Large intestine (tissue), 3 donors: ENCODE data around the gene HEY2. TPM values are rescaled to one million over a fixed set of nuclear protein-coding genes. Genes with fewer than 3 reads are reported as not detected.
A peak's percentile ranks its signal among the peaks of the same experiment; 100 is the strongest.

Source experiments
- DNase-seq, 2 donors: peaks; one replicate each; pipeline versions ENCODE4 v3.0.0 to v3.0.0-alpha.2; 2013
- H3K27ac ChIP-seq: one replicate; pipeline ENCODE4 v1.5.1; 2013; ENCODE audit warnings: low read length
- H3K27me3 ChIP-seq: 2 replicates; pipeline ENCODE4 v1.6.1; 2013; ENCODE audit warnings: low read length; ENCODE audit not compliant: control insufficient read depth, insufficient read depth
- H3K36me3 ChIP-seq: 2 replicates; pipeline ENCODE4 v1.6.1; 2013; ENCODE audit warnings: low read length; ENCODE audit not compliant: control insufficient read depth, insufficient read depth
- H3K4me1 ChIP-seq: one replicate; pipeline ENCODE4 v1.6.1; 2013; ENCODE audit warnings: low read length; ENCODE audit not compliant: control insufficient read depth, insufficient read depth
- H3K4me3 ChIP-seq: one replicate; pipeline ENCODE4 v1.5.1; 2013; ENCODE audit warnings: low read length
- H3K9me3 ChIP-seq: one replicate; pipeline ENCODE4 v1.6.1; 2013; ENCODE audit warnings: mild to moderate bottlenecking, low read depth, low read length, moderate library complexity; ENCODE audit not compliant: control insufficient read depth
- WGBS: methylation state at CpG from one replicate; pipeline ENCODE4 v1.1.5; 2013; ENCODE audit warnings: low lambda C conversion rate; ENCODE audit not compliant: insufficient coverage; 5-methylcytosine and 5-hydroxymethylcytosine counted together
- polyA plus RNA-seq: library from polyadenylated mRNA; unstranded; fragments of 120-200 nt; gene quantifications from one replicate; pipeline ENCODE4 v1.2.1, GENCODE V29; 2013

The HEY2 gene
- polyA plus RNA-seq, 1 donor = 1.8 TPM

DNA sequence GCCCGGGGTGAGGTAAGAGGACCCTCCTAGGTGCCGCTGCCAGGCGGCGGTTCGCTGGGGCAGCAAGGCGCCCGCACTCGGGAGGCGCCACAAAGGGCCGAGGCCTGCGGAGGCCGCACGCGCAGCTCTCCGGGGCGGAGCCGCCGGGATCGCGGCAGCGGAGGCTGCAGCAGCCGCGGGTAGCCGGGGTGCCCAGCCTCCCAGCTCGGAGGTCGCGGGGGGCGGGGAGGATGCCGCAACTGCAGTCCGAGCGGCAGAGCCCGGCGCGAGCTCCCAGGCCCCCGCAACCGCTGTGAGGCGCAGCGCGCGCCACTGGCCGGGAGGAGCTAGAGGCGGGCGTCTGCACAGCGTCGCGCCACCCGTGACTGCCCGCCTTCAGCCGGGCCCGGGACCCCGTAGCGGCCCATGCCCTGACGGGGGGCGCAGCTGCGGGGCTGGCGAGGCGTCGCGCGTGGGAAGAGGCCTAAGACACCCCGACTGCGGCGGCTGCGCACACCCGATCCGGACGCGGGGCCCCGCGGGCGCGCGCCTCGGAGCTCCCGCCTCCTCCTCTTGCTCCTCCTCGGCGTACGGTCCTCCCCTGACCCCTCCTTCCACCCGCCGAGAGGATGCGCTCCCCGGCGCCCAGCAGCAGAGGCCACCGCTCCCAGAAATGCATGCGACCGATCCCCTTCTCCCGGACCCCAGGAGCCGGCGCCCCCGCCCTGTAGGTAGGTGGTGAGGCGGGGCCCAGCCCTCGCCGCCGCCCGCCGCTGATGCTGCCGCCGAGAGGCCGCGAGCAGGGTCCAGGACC is 41.1 kb downstream of the HEY2 start, which contains the start of gene NCOA7:
TSS of gene NCOA7 (plus strand) at position 603 of the 793 bp plus-strand sequence. CDS start 24,395 bp downstream, outside the sequence.
- no CpG with 5 or more reads among the region's 100 CpGs for WGBS
- H3K9me3 ChIP-seq = no peaks in the 10 kb centered on the region
- DNase-seq = peak; percentile 83 to 93
- no peaks in the 10 kb centered on the region for H3K27me3 ChIP-seq
- peaks cover 14% of the 10 kb centered on the region for H3K4me1 ChIP-seq
- H3K27ac ChIP-seq = peak within 1 kb of the TSS; percentile 97
- no peaks in the 10 kb centered on the region for H3K36me3 ChIP-seq
- H3K4me3 ChIP-seq = peak within 1 kb of the TSS; percentile 91

DNA sequence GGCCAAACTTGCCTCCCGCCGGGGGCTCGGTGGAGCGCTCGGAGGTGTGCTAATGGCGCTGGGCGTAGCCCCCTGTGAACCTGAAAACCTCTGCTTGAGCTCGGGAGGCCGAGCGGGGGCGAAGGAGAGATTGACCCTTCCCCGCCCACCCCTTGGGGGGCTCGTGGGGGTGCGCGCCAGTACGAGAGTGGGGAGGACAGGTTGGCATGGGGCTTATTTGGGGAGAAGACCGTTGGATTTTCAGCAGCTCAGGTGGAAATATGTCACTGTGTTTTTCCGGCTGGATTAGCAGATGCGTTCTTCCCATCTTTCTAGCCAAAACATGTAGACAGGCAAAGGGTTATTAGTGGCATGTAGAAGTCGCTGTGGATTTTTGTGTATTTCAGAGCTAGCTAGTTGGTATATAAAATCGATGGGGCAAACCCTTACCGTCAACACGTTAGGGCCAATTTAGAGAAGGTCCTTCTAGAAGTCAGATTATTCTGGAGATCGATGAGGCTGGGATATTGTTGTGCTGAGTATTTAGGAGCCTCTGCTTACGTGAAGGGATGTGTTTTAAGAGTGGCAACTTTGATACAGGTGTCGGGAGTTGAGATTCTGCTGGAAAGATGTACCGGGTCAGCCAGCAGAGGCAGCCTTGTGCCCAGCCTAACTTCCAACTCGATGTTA is 41.9 kb downstream of the HEY2 start:
- Histone ChIP-seq H3K36me3 (no peaks in the 10 kb centered on the region), H3K27me3 (no peaks in the 10 kb centered on the region), H3K4me1 (peaks cover 14% of the 10 kb centered on the region), H3K9me3 (no peaks in the 10 kb centered on the region), H3K27ac (peak overlapping the region; percentile 97), H3K4me3 (peak overlapping the region; percentile 91)
- peak; percentile 54 to 80 for DNase-seq
- no CpG with 5 or more reads among the region's 28 CpGs for WGBS

DNA sequence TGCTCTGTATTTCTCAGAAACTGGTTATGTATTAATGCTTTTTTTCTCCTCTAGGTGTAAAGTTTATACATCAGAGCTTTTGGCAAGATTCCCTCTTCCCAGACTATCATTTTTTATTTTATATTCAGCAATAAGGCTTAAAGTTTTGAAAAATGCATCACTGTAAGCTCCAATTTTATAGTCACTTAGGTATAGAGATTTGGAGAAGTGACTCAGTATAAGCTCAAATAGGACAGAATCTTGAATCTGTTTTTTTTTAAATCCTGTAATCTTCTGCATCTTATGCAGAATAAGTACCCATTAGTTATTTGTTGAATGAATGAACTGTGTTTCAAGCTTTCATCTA is 42.4 kb downstream of the HEY2 start:
- no peaks in the 10 kb centered on the region for H3K9me3 ChIP-seq
- no peak for DNase-seq
- no peaks in the 10 kb centered on the region for H3K36me3 ChIP-seq
- H3K4me3 ChIP-seq = peak overlapping the region; percentile 91
- H3K27me3 ChIP-seq = no peaks in the 10 kb centered on the region
- H3K27ac ChIP-seq = peak overlapping the region; percentile 97
- peaks cover 14% of the 10 kb centered on the region for H3K4me1 ChIP-seq

GRCh38 chr6:125792172-125792571 is 42.7 kb downstream of the HEY2 start:
- H3K27ac ChIP-seq = no peak overlapping the region
- DNase-seq = no peak
- peak overlapping the region; percentile 91 for H3K4me3 ChIP-seq
- WGBS = 53% methylated on average over 2 of the region's 3 CpGs
- H3K36me3 ChIP-seq = no peaks in the 10 kb centered on the region
- no peaks in the 10 kb centered on the region for H3K27me3 ChIP-seq
- H3K9me3 ChIP-seq = no peaks in the 10 kb centered on the region
- H3K4me1 ChIP-seq = peaks cover 17% of the 10 kb centered on the region

DNA sequence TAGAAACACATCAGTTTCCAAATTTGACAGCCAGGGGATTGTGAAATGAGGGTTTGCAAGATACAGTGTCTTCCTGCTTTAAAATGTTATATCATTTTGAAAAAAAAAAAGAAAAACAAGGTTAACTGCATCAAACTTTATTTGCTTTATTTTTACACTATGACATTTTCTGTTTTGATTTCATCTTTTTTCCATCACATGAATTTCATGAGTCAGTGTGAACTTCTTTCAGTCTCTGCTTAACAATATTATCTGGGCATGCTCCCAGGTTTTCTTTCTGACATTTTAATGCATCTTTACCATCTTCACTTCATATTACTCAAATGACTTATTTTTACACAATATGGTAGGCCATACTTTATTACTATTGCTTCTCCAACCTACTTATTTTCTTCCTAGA is 43.2 kb downstream of the HEY2 start:
- peaks cover 21% of the 10 kb centered on the region for H3K4me1 ChIP-seq
- no peaks in the 10 kb centered on the region for H3K36me3 ChIP-seq
- no peaks in the 10 kb centered on the region for H3K27me3 ChIP-seq
- no peak overlapping the region for H3K27ac ChIP-seq
- H3K4me3 ChIP-seq = no peak overlapping the region
- H3K9me3 ChIP-seq = no peaks in the 10 kb centered on the region
- DNase-seq = no peak

- Histone ChIP-seq H3K4me3 (no peak overlapping the region), H3K27ac (no peak overlapping the region), H3K4me1 (peaks cover 25% of the 10 kb centered on the region), H3K27me3 (no peaks in the 10 kb centered on the region), H3K36me3 (no peaks in the 10 kb centered on the region), H3K9me3 (no peaks in the 10 kb centered on the region)
- no peak for DNase-seq
- WGBS = no CpG with 5 or more reads among the region's 2 CpGs
Measured at GRCh38 chr6:125793280-125793679, 43.8 kb downstream of the HEY2 start.

DNA sequence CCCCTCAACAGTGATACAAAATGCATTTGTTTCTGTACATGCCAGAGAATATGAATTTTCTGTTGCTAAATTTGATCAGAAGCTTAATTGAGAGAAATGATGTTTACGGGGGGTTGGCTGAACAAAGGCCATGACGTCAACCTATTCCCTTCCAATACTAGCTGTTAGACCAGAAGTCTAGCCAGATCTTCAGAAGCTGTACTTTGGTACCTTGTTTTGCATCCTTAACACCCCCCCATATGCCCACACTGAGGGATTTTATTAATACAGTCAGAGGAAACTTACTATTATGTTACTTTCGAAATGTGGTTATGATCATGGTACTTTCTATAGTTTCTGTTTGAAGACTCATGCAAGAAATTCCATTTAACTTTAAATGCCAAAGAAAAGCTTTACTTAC is 44.4 kb downstream of the HEY2 start:
- no CpG with 5 or more reads among the region's 3 CpGs for WGBS
- Histone ChIP-seq H3K4me3 (no peak overlapping the region), H3K9me3 (no peaks in the 10 kb centered on the region), H3K4me1 (peaks cover 27% of the 10 kb centered on the region), H3K27me3 (no peaks in the 10 kb centered on the region), H3K36me3 (no peaks in the 10 kb centered on the region), H3K27ac (no peak overlapping the region)
- no peak for DNase-seq

DNA sequence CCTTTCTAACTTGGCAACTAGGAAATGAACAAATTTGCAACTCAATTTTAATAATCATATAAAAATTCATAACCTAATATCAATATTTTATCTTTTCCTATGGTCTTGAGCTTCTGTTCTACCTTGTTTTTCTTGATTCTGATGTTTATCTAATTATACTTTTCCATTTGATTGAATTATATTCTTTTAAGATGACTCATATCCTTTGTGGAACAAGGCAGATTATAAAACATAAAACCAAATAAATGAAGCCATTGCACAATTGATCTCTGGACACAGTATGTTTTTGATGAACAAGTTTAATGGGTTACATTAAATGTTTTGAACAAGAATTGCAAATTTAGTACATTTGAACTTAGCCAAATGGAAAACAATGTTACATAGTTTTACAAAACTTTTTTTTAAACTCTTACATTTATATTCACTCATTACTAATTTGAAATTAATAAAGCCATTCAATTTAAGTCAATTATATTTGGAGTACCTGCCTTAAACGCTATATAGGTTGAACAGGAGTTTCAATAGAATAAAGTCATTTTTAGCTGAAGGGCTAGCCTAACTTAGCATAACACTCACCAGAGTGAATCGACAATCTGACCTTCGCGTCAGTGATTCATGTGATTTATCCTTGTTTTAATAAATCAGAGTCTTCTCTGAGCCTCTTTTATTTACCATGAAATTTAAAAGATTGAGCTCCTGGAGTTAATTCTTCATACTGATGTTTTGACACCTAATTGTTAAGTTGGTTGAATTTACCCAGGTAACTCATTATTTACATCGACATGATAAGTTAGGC is 45.1 kb downstream of the HEY2 start:
- WGBS = 93% methylated on average over 4 of the region's 5 CpGs
- Histone ChIP-seq H3K4me1 (peaks cover 26% of the 10 kb centered on the region), H3K27ac (no peak overlapping the region), H3K4me3 (no peak overlapping the region), H3K9me3 (no peaks in the 10 kb centered on the region), H3K36me3 (no peaks in the 10 kb centered on the region), H3K27me3 (no peaks in the 10 kb centered on the region)
- DNase-seq = no peak

GRCh38 chr6:125795301-125795700 is 45.9 kb downstream of the HEY2 start:
- no peak for DNase-seq
- no peak overlapping the region for H3K27ac ChIP-seq
- no peaks in the 10 kb centered on the region for H3K9me3 ChIP-seq
- peaks cover 21% of the 10 kb centered on the region for H3K4me1 ChIP-seq
- H3K27me3 ChIP-seq = no peaks in the 10 kb centered on the region
- no peaks in the 10 kb centered on the region for H3K36me3 ChIP-seq
- WGBS = no CpG with 5 or more reads among the region's 1 CpG
- H3K4me3 ChIP-seq = no peak overlapping the region

- no peak overlapping the region for H3K4me3 ChIP-seq
- WGBS = 60% methylated on average over 1 of the region's 3 CpGs
- H3K27ac ChIP-seq = no peak overlapping the region
- H3K27me3 ChIP-seq = no peaks in the 10 kb centered on the region
- peaks cover 22% of the 10 kb centered on the region for H3K4me1 ChIP-seq
- DNase-seq = no peak
- no peaks in the 10 kb centered on the region for H3K36me3 ChIP-seq
- H3K9me3 ChIP-seq = no peaks in the 10 kb centered on the region
Measured at GRCh38 chr6:125797120-125797885, 47.9 kb downstream of the HEY2 start.
